Prostate gland (tissue), 2 donors: ENCODE measurements around the gene GALNT13.

Experiments
- POLR2A ChIP-seq: fragments of 450-650 bp; IDR thresholded peaks from one replicate; pipeline ENCODE4 v1.6.1; 2016; ENCODE audit warnings: antibody characterized with exemption, mild to moderate bottlenecking
- TF ChIP-seq, protein P1 (sequence below), 4 experiments: fragments of 200-600 bp in 2 of 4; fragments of 450-650 bp in 2 of 4; sonication (generic) in 2 of 4; IDR thresholded peaks; 1 replicate in 3 of 4; 2 replicates in 1 of 4; pipeline ENCODE4 v1.5.1; 2016 to 2019; ENCODE audit warnings: antibody characterized with exemption in 4 of 4, mild to moderate bottlenecking in 2 of 4, moderate library complexity in 2 of 4

- no peak for TF ChIP-seq POLR2A
- TF ChIP-seq, protein P1, sequence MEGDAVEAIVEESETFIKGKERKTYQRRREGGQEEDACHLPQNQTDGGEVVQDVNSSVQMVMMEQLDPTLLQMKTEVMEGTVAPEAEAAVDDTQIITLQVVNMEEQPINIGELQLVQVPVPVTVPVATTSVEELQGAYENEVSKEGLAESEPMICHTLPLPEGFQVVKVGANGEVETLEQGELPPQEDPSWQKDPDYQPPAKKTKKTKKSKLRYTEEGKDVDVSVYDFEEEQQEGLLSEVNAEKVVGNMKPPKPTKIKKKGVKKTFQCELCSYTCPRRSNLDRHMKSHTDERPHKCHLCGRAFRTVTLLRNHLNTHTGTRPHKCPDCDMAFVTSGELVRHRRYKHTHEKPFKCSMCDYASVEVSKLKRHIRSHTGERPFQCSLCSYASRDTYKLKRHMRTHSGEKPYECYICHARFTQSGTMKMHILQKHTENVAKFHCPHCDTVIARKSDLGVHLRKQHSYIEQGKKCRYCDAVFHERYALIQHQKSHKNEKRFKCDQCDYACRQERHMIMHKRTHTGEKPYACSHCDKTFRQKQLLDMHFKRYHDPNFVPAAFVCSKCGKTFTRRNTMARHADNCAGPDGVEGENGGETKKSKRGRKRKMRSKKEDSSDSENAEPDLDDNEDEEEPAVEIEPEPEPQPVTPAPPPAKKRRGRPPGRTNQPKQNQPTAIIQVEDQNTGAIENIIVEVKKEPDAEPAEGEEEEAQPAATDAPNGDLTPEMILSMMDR (IDR thresholded peaks at IDR 0.05): no peak
These were observed 452.9 kb downstream of the GALNT13 start for GRCh38 chr2:154324601-154325000.
